Loucy (cell line): ENCODE results near the gene CRTC1.

Experiments
- H2AFZ ChIP-seq: fragments of 200-600 bp; sonication (generic); 2 replicates; pipeline ENCODE4 v1.6.0; 2016; ENCODE audit warnings: antibody characterized with exemption, mild to moderate bottlenecking, low read length, moderate library complexity
- H3F3A ChIP-seq: fragments of 200-600 bp; 2 replicates; pipeline ENCODE4 v1.6.0; 2016; ENCODE audit warnings: antibody characterized with exemption, low read depth, mild to moderate bottlenecking
- H3K27me3 ChIP-seq: fragments of 200-600 bp; sonication (generic); 2 replicates; pipeline ENCODE4 v1.6.1; 2014; ENCODE audit warnings: low read length, mild to moderate bottlenecking; ENCODE audit not compliant: insufficient read depth, poor library complexity, severe bottlenecking
- H3K36me3 ChIP-seq: fragments of 200-600 bp; sonication (generic); 2 replicates; pipeline ENCODE4 v1.6.1; 2016; ENCODE audit warnings: low read length; ENCODE audit not compliant: insufficient read depth
- H3K4me1 ChIP-seq: fragments of 200-600 bp; sonication (generic); 2 replicates; pipeline ENCODE4 v1.5.1; 2014; ENCODE audit warnings: low read length, mild to moderate bottlenecking; ENCODE audit not compliant: insufficient read depth, poor library complexity, severe bottlenecking
- H3K4me2 ChIP-seq: fragments of 200-600 bp; sonication (generic); 2 replicates; pipeline ENCODE4 v1.6.0; 2014; ENCODE audit warnings: antibody characterized with exemption, low read length, low read depth, mild to moderate bottlenecking; ENCODE audit not compliant: poor library complexity, severe bottlenecking
- H3K4me3 ChIP-seq: fragments of 200-600 bp; sonication (generic); 2 replicates; pipeline ENCODE4 v1.5.1; 2014; ENCODE audit warnings: low read length, mild to moderate bottlenecking, mixed read lengths; ENCODE audit not compliant: poor library complexity, severe bottlenecking
- H3K79me2 ChIP-seq: fragments of 200-600 bp; sonication (generic); 2 replicates; pipeline ENCODE4 v1.6.1; 2014; ENCODE audit warnings: low read length; ENCODE audit not compliant: insufficient read depth
- H3K9ac ChIP-seq: fragments of 200-600 bp; sonication (generic); 2 replicates; pipeline ENCODE4 v1.6.0; 2014; ENCODE audit warnings: mild to moderate bottlenecking, low read depth, low read length, moderate library complexity; ENCODE audit not compliant: poor library complexity, severe bottlenecking
- H3K9me2 ChIP-seq: fragments of 200-600 bp; sonication (generic); replicated peaks from 2 replicates; pipeline ENCODE4 v1.6.1; 2016; ENCODE audit warnings: low read depth, low read length, mixed read lengths
- H3K9me3 ChIP-seq: fragments of 200-600 bp; sonication (generic); 2 replicates; pipeline ENCODE4 v1.6.1; 2014; ENCODE audit warnings: mild to moderate bottlenecking, antibody characterized with exemption, low read length, low read depth; ENCODE audit not compliant: insufficient read depth
- H4K20me1 ChIP-seq: fragments of 200-600 bp; sonication (generic); 2 replicates; pipeline ENCODE4 v1.6.0; 2014; ENCODE audit warnings: antibody characterized with exemption, low read length, mild to moderate bottlenecking; ENCODE audit not compliant: insufficient read depth, poor library complexity, severe bottlenecking
- EZH2phosphoT487 ChIP-seq: fragments of 200-600 bp; IDR thresholded peaks from 2 replicates; pipeline ENCODE4 v1.6.1; 2018; ENCODE audit warnings: antibody characterized with exemption, mild to moderate bottlenecking, moderate library complexity, borderline replicate concordance
- TF ChIP-seq, protein P1 (sequence below): fragments of 200-600 bp; sonication (generic); conservative IDR thresholded peaks from 2 replicates; pipeline ENCODE4 v1.5.1; 2014; ENCODE audit warnings: mild to moderate bottlenecking, antibody characterized with exemption, low read length

CRTC1 gene

DNA sequence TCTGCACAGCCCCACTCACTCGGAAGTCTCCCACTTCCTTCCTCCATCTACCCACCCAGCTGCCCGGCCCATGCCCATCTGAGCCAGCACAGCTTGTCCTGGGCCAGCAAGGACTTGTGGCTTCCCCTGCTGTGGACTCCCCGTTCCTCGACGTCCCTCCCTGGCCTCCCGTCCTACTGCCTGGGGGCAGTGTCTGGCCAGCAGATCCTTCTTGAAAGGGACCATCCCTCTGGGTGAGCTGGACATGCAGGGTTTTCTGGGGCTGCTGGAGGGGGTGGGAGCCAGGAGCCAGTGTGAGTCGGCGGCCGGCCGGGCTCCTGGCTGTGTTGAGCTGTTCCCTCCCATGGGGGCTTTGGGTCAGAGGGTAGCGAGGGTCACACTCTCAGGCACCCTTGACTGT is 26.7 kb downstream of the CRTC1 start:
- Histone ChIP-seq H4K20me1 (no peaks in the 10 kb centered on the region), H2AFZ (no peak overlapping the region), H3K79me2 (peaks cover 48% of the 10 kb centered on the region), H3K36me3 (no peaks in the 10 kb centered on the region), H3K4me3 (no peak overlapping the region), H3K9me3 (no peaks in the 10 kb centered on the region), H3K4me2 (no peak overlapping the region), H3K9me2 (no peaks in the 10 kb centered on the region), H3K9ac (no peak overlapping the region), H3F3A (no peaks in the 10 kb centered on the region), H3K27me3 (no peaks in the 10 kb centered on the region), H3K4me1 (no peaks in the 10 kb centered on the region)
- TF ChIP-seq EZH2phosphoT487, result no peak

GRCh38 chr19:18710996-18711751 is 27.7 kb downstream of the CRTC1 start:
- Histone ChIP-seq H3K36me3 (no peaks in the 10 kb centered on the region), H3K4me2 (no peak overlapping the region), H3K79me2 (peaks cover 51% of the 10 kb centered on the region), H3K9me2 (no peaks in the 10 kb centered on the region), H3K9ac (no peak overlapping the region), H3K27me3 (no peaks in the 10 kb centered on the region), H4K20me1 (no peaks in the 10 kb centered on the region), H3K9me3 (no peaks in the 10 kb centered on the region), H2AFZ (no peak overlapping the region), H3K4me1 (no peaks in the 10 kb centered on the region), H3K4me3 (no peak overlapping the region), H3F3A (no peaks in the 10 kb centered on the region)
- no peak for TF ChIP-seq EZH2phosphoT487
- TF ChIP-seq, protein P1, sequence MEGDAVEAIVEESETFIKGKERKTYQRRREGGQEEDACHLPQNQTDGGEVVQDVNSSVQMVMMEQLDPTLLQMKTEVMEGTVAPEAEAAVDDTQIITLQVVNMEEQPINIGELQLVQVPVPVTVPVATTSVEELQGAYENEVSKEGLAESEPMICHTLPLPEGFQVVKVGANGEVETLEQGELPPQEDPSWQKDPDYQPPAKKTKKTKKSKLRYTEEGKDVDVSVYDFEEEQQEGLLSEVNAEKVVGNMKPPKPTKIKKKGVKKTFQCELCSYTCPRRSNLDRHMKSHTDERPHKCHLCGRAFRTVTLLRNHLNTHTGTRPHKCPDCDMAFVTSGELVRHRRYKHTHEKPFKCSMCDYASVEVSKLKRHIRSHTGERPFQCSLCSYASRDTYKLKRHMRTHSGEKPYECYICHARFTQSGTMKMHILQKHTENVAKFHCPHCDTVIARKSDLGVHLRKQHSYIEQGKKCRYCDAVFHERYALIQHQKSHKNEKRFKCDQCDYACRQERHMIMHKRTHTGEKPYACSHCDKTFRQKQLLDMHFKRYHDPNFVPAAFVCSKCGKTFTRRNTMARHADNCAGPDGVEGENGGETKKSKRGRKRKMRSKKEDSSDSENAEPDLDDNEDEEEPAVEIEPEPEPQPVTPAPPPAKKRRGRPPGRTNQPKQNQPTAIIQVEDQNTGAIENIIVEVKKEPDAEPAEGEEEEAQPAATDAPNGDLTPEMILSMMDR, result no peak

DNA sequence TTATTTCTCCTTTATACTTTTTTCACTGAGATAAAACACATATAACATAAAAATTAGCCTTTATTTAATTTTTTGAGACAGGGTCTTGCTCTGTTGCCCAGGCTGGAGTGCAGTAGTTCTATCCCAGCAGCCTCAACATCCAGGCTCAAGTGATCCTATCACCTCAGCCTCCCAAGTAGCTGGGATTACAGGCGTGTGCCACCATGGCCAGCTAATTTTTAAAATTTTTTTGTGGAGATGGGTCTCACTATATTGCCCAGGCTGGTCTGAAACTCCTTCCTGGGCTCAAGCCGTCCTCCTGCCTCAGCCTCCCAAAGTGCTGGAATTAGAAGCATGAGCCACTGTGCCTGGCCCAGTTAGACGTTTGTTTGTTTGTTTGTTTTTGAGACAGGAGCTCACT is 28.4 kb downstream of the CRTC1 start:
- Histone ChIP-seq H3K9ac (no peak overlapping the region), H3K36me3 (no peaks in the 10 kb centered on the region)

More for the DNA sequence above, 28.4 kb downstream of the CRTC1 start:
- Histone ChIP-seq H3K9me2 (no peaks in the 10 kb centered on the region), H4K20me1 (no peaks in the 10 kb centered on the region), H3F3A (no peaks in the 10 kb centered on the region), H3K4me3 (no peak overlapping the region), H3K9me3 (no peaks in the 10 kb centered on the region), H3K4me2 (no peak overlapping the region), H3K4me1 (peaks cover 3% of the 10 kb centered on the region), H2AFZ (no peak overlapping the region), H3K79me2 (peaks cover 45% of the 10 kb centered on the region), H3K27me3 (no peaks in the 10 kb centered on the region)
- no peak for TF ChIP-seq EZH2phosphoT487
- TF ChIP-seq, protein P1, result no peak
